ENCODE measurements around the gene CAMK4.

DNA sequence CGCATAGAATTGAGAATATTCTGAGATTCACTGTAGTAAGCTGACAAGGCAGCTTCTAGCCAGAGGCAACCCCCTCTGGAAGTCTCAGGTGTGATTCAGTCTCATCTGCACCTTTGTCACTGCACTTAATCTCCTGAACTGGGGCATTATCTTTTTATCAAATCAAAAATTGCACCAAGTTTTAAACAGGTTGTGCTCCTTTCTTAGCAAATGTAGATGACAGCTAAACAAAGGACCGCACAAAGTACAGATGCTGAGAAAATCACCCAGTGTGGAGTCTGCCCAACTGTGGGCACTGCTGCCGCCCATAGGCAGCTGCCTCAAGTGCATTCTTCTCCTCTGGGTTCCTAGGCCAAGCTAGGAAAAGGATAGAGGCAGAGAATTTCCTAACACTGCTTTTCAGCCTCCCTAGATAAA is 237.1 kb downstream of the CAMK4 start:
- TF ChIP-seq, protein P1, sequence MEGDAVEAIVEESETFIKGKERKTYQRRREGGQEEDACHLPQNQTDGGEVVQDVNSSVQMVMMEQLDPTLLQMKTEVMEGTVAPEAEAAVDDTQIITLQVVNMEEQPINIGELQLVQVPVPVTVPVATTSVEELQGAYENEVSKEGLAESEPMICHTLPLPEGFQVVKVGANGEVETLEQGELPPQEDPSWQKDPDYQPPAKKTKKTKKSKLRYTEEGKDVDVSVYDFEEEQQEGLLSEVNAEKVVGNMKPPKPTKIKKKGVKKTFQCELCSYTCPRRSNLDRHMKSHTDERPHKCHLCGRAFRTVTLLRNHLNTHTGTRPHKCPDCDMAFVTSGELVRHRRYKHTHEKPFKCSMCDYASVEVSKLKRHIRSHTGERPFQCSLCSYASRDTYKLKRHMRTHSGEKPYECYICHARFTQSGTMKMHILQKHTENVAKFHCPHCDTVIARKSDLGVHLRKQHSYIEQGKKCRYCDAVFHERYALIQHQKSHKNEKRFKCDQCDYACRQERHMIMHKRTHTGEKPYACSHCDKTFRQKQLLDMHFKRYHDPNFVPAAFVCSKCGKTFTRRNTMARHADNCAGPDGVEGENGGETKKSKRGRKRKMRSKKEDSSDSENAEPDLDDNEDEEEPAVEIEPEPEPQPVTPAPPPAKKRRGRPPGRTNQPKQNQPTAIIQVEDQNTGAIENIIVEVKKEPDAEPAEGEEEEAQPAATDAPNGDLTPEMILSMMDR (IDR thresholded peaks at IDR 0.05; ENCODE audit: low read depth, low read length, missing input control): no peak
- TF ChIP-seq RAD21 (IDR thresholded peaks at IDR 0.05) (peak in 1 of 2 donors; percentile 39), YY1 (IDR thresholded peaks at IDR 0.05) (no peak), HNF4G (IDR thresholded peaks at IDR 0.05) (no peak), TAF1 (conservative IDR thresholded peaks at IDR 0.05) (no peak), JUND (IDR thresholded peaks at IDR 0.05) (no peak), HNF4A (conservative IDR thresholded peaks at IDR 0.05) (no peak), GABPA (IDR thresholded peaks at IDR 0.05 in 1 of 2, conservative IDR thresholded peaks at IDR 0.05 in 1 of 2) (no peak), ATF3 (IDR thresholded peaks at IDR 0.05) (no peak), EGR1 (IDR thresholded peaks at IDR 0.05; ENCODE audit: low read depth in 2 of 2) (no peak)
- TF ChIP-seq, protein P2, sequence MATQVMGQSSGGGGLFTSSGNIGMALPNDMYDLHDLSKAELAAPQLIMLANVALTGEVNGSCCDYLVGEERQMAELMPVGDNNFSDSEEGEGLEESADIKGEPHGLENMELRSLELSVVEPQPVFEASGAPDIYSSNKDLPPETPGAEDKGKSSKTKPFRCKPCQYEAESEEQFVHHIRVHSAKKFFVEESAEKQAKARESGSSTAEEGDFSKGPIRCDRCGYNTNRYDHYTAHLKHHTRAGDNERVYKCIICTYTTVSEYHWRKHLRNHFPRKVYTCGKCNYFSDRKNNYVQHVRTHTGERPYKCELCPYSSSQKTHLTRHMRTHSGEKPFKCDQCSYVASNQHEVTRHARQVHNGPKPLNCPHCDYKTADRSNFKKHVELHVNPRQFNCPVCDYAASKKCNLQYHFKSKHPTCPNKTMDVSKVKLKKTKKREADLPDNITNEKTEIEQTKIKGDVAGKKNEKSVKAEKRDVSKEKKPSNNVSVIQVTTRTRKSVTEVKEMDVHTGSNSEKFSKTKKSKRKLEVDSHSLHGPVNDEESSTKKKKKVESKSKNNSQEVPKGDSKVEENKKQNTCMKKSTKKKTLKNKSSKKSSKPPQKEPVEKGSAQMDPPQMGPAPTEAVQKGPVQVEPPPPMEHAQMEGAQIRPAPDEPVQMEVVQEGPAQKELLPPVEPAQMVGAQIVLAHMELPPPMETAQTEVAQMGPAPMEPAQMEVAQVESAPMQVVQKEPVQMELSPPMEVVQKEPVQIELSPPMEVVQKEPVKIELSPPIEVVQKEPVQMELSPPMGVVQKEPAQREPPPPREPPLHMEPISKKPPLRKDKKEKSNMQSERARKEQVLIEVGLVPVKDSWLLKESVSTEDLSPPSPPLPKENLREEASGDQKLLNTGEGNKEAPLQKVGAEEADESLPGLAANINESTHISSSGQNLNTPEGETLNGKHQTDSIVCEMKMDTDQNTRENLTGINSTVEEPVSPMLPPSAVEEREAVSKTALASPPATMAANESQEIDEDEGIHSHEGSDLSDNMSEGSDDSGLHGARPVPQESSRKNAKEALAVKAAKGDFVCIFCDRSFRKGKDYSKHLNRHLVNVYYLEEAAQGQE (IDR thresholded peaks at IDR 0.05): no peak
- TF ChIP-seq, protein P3, sequence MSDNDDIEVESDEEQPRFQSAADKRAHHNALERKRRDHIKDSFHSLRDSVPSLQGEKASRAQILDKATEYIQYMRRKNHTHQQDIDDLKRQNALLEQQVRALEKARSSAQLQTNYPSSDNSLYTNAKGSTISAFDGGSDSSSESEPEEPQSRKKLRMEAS (IDR thresholded peaks at IDR 0.05): no peak
